Effector memory CD4-positive, alpha-beta T cell (primary cell): ENCODE data around the gene LRRC57.

Experiments
- DNase-seq, 3 donors: peaks; one replicate each; pipeline ENCODE4 v3.0.0-alpha.2; 2020
- H3K27ac ChIP-seq: 2 replicates; pipeline ENCODE4 v1.7.0; 2013; ENCODE audit warnings: mild to moderate bottlenecking, low read length, moderate library complexity; ENCODE audit not compliant: insufficient read depth, poor library complexity, severe bottlenecking
- H3K27me3 ChIP-seq: replicated peaks from 2 replicates; pipeline ENCODE4 v1.7.0; 2013; ENCODE audit warnings: mild to moderate bottlenecking, low read length; ENCODE audit not compliant: insufficient read depth, control insufficient read depth, poor library complexity, severe bottlenecking
- H3K36me3 ChIP-seq: 2 replicates; pipeline ENCODE4 v1.7.0; 2013; ENCODE audit warnings: mild to moderate bottlenecking, low read length, moderate library complexity; ENCODE audit not compliant: control insufficient read depth, insufficient read depth
- H3K4me1 ChIP-seq: 2 replicates; pipeline ENCODE4 v1.7.0; 2013; ENCODE audit warnings: low read length, mild to moderate bottlenecking; ENCODE audit not compliant: control insufficient read depth, insufficient read depth, poor library complexity, severe bottlenecking
- H3K4me3 ChIP-seq: 2 replicates; pipeline ENCODE4 v1.7.0; 2013; ENCODE audit warnings: low read length, low read depth, mild to moderate bottlenecking; ENCODE audit not compliant: insufficient read depth, poor library complexity, severe bottlenecking
- H3K9me3 ChIP-seq: 2 replicates; pipeline ENCODE4 v1.7.0; 2013; ENCODE audit warnings: mild to moderate bottlenecking, low read length, moderate library complexity; ENCODE audit not compliant: control insufficient read depth

The LRRC57 gene

DNA sequence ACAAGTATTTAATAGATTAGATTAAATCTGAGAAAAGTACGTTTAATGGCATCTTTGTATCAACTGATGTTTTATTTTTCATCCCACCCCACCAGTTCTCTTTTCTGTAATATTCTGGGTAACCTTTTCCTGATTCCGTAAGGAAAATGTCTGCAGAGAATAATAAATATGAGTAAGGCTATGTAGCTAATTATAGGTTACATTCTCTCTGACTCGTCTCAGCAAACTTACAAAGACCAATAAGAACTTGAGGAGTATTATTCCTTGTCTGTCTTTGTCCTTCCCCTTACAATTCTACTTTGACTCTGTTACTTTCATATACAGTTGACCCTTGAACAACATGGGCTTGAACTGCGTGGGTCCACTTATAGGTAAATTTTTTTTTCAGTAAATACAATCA is 41.1 kb downstream of the LRRC57 start:
- Histone ChIP-seq H3K4me1 (no peaks in the 10 kb centered on the region), H3K9me3 (no peaks in the 10 kb centered on the region), H3K27me3 (no peaks in the 10 kb centered on the region), H3K27ac (no peak overlapping the region), H3K36me3 (no peaks in the 10 kb centered on the region), H3K4me3 (no peak overlapping the region)
- no peak for DNase-seq

DNA sequence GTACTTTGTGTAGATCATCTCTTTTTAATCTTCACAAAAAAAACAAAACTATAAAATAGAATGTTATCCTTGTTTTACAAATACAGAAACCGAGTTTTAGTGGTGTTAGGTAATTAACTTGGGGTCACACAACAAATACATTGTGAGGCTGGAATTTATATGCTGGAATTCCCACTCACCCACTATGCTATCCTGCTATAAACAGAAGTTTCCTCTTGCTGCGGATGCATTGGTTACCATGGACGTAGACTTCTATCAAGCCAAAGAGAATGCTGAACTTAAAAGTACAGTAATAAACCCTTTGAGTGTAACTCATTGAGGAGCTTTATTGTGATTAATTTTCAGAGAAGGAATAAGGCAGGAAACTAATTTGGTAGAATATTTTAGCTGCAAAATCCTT is 44.0 kb downstream of the LRRC57 start:
- Histone ChIP-seq H3K27me3 (no peaks in the 10 kb centered on the region), H3K9me3 (no peaks in the 10 kb centered on the region), H3K4me1 (no peaks in the 10 kb centered on the region), H3K27ac (no peak overlapping the region), H3K36me3 (no peaks in the 10 kb centered on the region), H3K4me3 (no peak overlapping the region)
- DNase-seq: no peak

DNA sequence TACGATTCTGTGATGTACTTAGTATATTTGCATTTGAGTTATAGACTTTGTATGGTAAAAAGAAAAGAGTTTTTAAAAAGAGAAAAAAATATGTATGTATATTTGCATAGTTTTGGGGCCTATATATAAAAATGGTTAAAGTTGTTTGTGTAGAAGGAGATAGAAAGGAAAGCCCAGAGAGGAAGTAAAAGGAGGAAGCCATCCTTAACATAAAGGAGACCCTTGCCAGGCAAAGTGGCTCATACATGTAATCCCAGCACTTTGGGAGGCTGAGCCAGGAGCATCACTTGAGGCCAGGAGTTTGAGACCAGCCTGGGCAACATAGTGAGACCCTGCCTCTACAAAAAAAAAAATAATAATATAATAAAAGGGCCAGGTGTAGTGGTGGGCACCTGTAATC is 44.8 kb downstream of the LRRC57 start:
- no peak overlapping the region for H3K27ac ChIP-seq
- no peak overlapping the region for H3K4me3 ChIP-seq
- H3K4me1 ChIP-seq: no peaks in the 10 kb centered on the region
- no peaks in the 10 kb centered on the region for H3K9me3 ChIP-seq
- no peaks in the 10 kb centered on the region for H3K27me3 ChIP-seq
- H3K36me3 ChIP-seq: no peaks in the 10 kb centered on the region
- DNase-seq: no peak

GRCh38 chr15:42502477-42502876 is 46.1 kb downstream of the LRRC57 start:
- Histone ChIP-seq H3K4me1 (no peaks in the 10 kb centered on the region), H3K36me3 (no peaks in the 10 kb centered on the region), H3K27ac (no peak overlapping the region), H3K27me3 (no peaks in the 10 kb centered on the region), H3K9me3 (no peaks in the 10 kb centered on the region), H3K4me3 (no peak overlapping the region)
- DNase-seq: no peak

GRCh38 chr15:42499858-42500609 is 48.6 kb downstream of the LRRC57 start:
- H3K9me3 ChIP-seq: no peaks in the 10 kb centered on the region
- DNase-seq: no peak
- H3K4me1 ChIP-seq: peaks cover 5% of the 10 kb centered on the region
- no peak overlapping the region for H3K4me3 ChIP-seq
- H3K36me3 ChIP-seq: no peaks in the 10 kb centered on the region
- no peak overlapping the region for H3K27ac ChIP-seq
- no peaks in the 10 kb centered on the region for H3K27me3 ChIP-seq

- DNase-seq: no peak
- H3K27ac ChIP-seq: no peak overlapping the region
- H3K27me3 ChIP-seq: no peaks in the 10 kb centered on the region
- no peaks in the 10 kb centered on the region for H3K36me3 ChIP-seq
- H3K4me1 ChIP-seq: peaks cover 7% of the 10 kb centered on the region
- H3K4me3 ChIP-seq: no peak overlapping the region
- H3K9me3 ChIP-seq: no peaks in the 10 kb centered on the region
Measured at GRCh38 chr15:42498212-42499068, 50.2 kb downstream of the LRRC57 start.

DNA sequence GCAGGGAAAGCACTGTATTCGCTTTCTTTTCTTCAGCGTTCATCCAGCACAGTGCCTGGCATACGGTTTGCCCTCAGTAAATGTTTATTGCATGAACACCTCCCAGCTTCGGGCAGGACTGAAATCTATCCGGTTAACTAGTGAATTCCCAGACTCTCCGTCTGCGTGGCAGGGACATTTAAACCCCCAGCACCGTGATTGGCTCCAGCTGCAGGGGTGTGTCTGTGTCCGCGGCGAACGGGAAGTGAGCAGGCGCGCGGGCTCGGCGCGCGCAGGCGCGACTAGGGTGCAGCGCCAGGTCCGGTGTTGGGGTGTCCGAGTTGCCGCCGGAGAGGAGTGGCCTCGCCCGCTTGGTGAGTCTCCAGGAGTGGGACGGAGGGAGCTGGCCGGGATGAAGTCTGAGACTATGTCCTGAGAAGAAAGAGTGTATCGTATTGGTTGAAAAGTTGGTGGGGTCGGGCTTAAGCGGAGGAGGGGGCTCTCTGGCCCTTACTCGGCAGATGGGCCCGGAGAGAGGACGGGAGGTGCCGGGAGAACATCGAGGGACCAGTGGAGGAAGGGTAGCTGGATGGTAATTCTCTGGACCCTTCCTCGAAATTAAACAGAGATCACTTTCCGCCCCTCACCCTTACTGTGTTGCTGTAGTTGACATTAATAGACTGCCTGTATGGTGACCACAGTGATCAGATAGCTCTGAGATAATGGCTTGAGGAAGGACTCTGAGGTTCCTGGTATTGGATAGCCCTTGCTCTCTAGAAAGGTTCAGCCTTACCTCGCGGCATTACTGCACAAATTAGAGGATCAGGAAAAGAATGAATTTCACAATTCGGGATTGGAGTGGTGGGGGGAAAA is 53.0 kb downstream of the LRRC57 start, which contains the start of gene SNAP23:
TSS of gene SNAP23 (plus strand) at position 274 of the 852 bp plus-strand sequence. CDS start 16,213 bp downstream, outside the sequence.
- H3K36me3 ChIP-seq: no peaks in the 10 kb centered on the region
- peaks cover 7% of the 10 kb centered on the region for H3K4me1 ChIP-seq
- peak; percentile 64 to 80 (median 72) for DNase-seq
- H3K27ac ChIP-seq: peak within 1 kb of the TSS; percentile 73
- no peaks in the 10 kb centered on the region for H3K27me3 ChIP-seq
- no peaks in the 10 kb centered on the region for H3K9me3 ChIP-seq
- H3K4me3 ChIP-seq: peak within 1 kb of the TSS; percentile 96

DNA sequence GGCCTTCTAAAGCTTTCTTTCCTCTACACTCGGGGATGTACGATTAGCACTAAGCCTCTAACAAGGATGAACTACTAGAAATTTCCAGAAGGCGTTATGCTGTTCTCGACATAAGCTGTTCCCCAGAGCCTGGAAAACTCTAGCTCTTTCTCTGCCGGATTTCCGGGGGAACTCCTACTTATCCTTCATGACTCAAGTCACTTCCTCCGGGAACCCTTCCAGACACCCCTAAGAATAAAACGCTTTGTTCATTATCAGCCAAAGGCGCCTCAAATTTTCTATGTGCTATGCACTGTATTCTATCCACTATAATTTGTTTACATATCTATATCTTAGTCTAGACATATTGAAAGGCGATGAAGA is 53.6 kb downstream of the LRRC57 start:
- peak overlapping the region; percentile 73 for H3K27ac ChIP-seq
- DNase-seq: peak in 1 of 3 donors; percentile 37
- no peaks in the 10 kb centered on the region for H3K36me3 ChIP-seq
- H3K4me3 ChIP-seq: peak overlapping the region; percentile 96
- H3K27me3 ChIP-seq: no peaks in the 10 kb centered on the region
- H3K9me3 ChIP-seq: no peaks in the 10 kb centered on the region
- H3K4me1 ChIP-seq: peaks cover 7% of the 10 kb centered on the region

DNA sequence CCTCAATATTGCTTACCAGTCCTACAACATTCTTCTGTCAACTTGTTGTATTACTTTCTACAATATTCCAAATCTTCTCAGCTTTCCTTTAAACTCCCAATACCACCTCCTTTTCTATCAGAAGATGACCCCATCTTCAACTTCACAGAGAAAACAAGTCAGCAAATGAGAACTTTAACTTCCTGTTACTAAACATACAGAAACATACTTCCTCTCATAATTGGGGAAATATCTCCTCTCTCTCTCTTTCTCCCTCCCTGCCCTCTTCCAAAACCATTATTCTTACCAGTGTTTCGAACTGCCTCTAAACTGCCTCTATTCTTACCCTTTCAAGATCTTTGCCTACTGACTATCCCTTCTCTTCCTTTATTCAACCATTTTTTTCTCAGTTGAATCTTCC is 54.9 kb downstream of the LRRC57 start:
- DNase-seq: no peak
- H3K4me3 ChIP-seq: no peak overlapping the region
- peaks cover 7% of the 10 kb centered on the region for H3K4me1 ChIP-seq
- no peaks in the 10 kb centered on the region for H3K27me3 ChIP-seq
- H3K27ac ChIP-seq: no peak overlapping the region
- no peaks in the 10 kb centered on the region for H3K9me3 ChIP-seq
- H3K36me3 ChIP-seq: no peaks in the 10 kb centered on the region
